ENCODE measurements around the gene AMIGO1. TPM values are rescaled to one million over a fixed set of nuclear protein-coding genes. Genes with fewer than 3 reads are reported as not detected.
A peak's percentile ranks its signal among the peaks of the same experiment; 100 is the strongest.

The AMIGO1 gene
- total RNA-seq, 1 experiment from 2014 or later, result 2.7 TPM

DNA sequence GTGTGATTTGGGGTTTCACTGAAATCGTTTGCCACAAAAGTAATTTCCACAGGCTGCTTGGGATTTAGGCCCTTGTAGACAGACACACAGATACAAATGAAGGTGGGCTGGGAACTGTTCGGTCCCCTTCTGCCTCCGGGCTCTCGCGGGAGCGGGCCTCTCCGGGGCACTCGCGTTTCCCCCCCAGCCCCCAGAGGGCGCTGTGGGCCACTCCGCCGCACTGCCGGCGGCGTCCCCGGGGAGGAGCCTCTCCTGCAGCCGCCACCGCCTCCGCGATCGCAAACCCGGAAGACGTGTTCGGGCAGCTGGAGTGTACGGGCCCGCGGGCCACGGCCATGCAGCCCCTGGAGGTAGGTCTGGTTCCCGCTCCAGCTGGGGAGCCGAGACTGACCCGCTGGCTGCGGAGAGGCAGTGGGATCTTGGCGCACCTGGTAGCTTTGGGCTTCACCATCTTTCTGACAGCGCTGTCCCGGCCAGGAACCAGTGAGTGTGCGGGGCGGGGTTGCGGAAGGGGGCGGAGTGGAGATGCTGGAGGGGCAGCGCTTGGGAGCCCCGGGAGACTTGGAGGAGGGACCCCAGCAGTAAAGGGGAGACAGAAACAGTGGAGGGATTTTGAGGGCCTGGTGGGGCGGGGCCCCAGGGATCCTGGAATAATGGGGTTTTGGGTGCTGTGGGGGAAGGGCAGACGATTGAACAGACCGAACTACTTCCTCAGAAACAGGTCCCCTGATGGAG lies 15.6 kb downstream of the AMIGO1 start, which contains the start of gene CYB561D1:
TSS of gene CYB561D1 (plus strand) at position 290 of the 735 bp plus-strand sequence. CDS start at position 336, 46 bp downstream.
- Histone ChIP-seq H3K4me1 (ENCODE audit: insufficient read depth, low read length) (peaks cover 12% of the 10 kb centered on the region; the same call in 1 of the 2 replicates), H4K20me1 (ENCODE audit: low read length) (no peaks in the 10 kb centered on the region), H3K9me2 (replicated peaks; ENCODE audit: low read length) (no peaks in the 10 kb centered on the region), H3K27ac (ENCODE audit: low read length) (no peak within 1 kb of the TSS), H3K9ac (ENCODE audit: low read length) (peak within 1 kb of the TSS; percentile 59), H3K36me3 (ENCODE audit: low read depth, low read length) (no peaks in the 10 kb centered on the region; the same call in 1 of the 2 replicates), H3K9me3 (ENCODE audit: low read length) (no peaks in the 10 kb centered on the region), H3K79me2 (ENCODE audit: low read length) (peaks cover 18% of the 10 kb centered on the region), H2AFZ (ENCODE audit: low read length) (peak within 1 kb of the TSS; percentile 73), H3K4me2 (ENCODE audit: low read length) (peak within 1 kb of the TSS; percentile 84), H3K4me3 (ENCODE audit: low read length) (peak within 1 kb of the TSS; percentile 80), H3K27me3 (ENCODE audit: low read length) (no peaks in the 10 kb centered on the region), H3F3A (ENCODE audit: low read length, unreplicated experiment) (no peaks in the 10 kb centered on the region)
- ATAC-seq, result peak; percentile 91
- DNase-seq, result peak; percentile 88
- ChIA-PET POLR2A (ENCODE audit: unreplicated experiment) (interaction anchor here (0.6 kb wide), 1 partner anchor 950 kb away, joined by 3 read pairs; no protein-coding TSS in a partner anchor), CTCF (interaction anchor here (0.5 to 1.6 kb wide), 4 partner anchors 20 to 848 kb away, joined by 3 to 10 read pairs (median 4); no protein-coding TSS in a partner anchor)
- no TSS peak for BruUV-seq (replicated peaks)
- intact Hi-C loops (cut with micrococcal nuclease), result no loop called here
- TF ChIP-seq, protein P1, sequence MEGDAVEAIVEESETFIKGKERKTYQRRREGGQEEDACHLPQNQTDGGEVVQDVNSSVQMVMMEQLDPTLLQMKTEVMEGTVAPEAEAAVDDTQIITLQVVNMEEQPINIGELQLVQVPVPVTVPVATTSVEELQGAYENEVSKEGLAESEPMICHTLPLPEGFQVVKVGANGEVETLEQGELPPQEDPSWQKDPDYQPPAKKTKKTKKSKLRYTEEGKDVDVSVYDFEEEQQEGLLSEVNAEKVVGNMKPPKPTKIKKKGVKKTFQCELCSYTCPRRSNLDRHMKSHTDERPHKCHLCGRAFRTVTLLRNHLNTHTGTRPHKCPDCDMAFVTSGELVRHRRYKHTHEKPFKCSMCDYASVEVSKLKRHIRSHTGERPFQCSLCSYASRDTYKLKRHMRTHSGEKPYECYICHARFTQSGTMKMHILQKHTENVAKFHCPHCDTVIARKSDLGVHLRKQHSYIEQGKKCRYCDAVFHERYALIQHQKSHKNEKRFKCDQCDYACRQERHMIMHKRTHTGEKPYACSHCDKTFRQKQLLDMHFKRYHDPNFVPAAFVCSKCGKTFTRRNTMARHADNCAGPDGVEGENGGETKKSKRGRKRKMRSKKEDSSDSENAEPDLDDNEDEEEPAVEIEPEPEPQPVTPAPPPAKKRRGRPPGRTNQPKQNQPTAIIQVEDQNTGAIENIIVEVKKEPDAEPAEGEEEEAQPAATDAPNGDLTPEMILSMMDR (conservative IDR thresholded peaks at IDR 0.05; ENCODE audit: low read depth, low read length), result peak; percentile 92
- TF ChIP-seq EZH2 (IDR thresholded peaks at IDR 0.05; ENCODE audit: low read length, unreplicated experiment), result no peak

DNA sequence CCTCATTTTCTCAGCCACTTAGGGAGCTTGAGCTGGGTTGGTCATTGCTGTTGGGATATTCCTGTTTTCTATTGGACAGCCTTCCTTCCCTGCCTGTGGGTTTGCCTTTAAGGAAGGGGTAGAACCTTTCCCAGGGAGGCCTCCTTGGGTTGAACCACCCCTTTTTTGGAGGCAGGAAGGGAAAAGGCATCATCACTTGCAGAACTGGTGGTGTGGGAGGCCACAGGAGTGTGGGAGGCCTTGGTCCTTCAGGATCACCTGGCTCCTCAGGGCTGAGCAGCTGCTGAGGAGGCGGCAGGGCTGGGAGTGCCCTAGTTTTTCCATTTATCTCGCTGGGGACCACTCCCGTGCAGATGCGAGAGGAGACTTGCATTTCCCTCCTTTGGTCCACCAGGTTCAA lies 16.3 kb downstream of the AMIGO1 start:
- H3K9me3 ChIP-seq (ENCODE audit: low read length), result no peaks in the 10 kb centered on the region
- POLR2A ChIA-PET (ENCODE audit: unreplicated experiment), result no interaction called here
- H3K4me1 ChIP-seq (ENCODE audit: insufficient read depth, low read length), result peaks cover 10% of the 10 kb centered on the region; the same call in 1 of the 2 replicates
- peaks cover 15% of the 10 kb centered on the region for H3K79me2 ChIP-seq (ENCODE audit: low read length)
- ATAC-seq, result no peak
- no peaks in the 10 kb centered on the region for H4K20me1 ChIP-seq (ENCODE audit: low read length)
- no peaks in the 10 kb centered on the region for H3K9me2 ChIP-seq (replicated peaks; ENCODE audit: low read length)
- no peaks in the 10 kb centered on the region for H3F3A ChIP-seq (ENCODE audit: low read length, unreplicated experiment)
- H3K36me3 ChIP-seq (ENCODE audit: low read depth, low read length), result no peaks in the 10 kb centered on the region; the same call in 1 of the 2 replicates
- H3K4me2 ChIP-seq (ENCODE audit: low read length), result peak overlapping the region; percentile 84; the same call in 1 of the 2 replicates
- no peaks in the 10 kb centered on the region for H3K27me3 ChIP-seq (ENCODE audit: low read length)
- H2AFZ ChIP-seq (ENCODE audit: low read length), result no peak overlapping the region
- BruUV-seq (replicated peaks), result no TSS peak
- H3K27ac ChIP-seq (ENCODE audit: low read length), result no peak overlapping the region
- intact Hi-C loops (cut with micrococcal nuclease), result no loop called here
- TF ChIP-seq, protein P1 (conservative IDR thresholded peaks at IDR 0.05; ENCODE audit: low read depth, low read length), result no peak
- TF ChIP-seq EZH2phosphoT487 (IDR thresholded peaks at IDR 0.05; ENCODE audit: borderline replicate concordance, low read length) (no peak), EZH2 (IDR thresholded peaks at IDR 0.05; ENCODE audit: low read length, unreplicated experiment) (no peak)
- DNase-seq, result no peak
- H3K9ac ChIP-seq (ENCODE audit: low read length), result no peak overlapping the region; the same call in 1 of the 2 replicates
- CTCF ChIA-PET, result interaction anchor here (0.7 to 1.6 kb wide), 2 partner anchors 25 to 39 kb away, joined by 5 to 10 read pairs; no protein-coding TSS in a partner anchor
- H3K4me3 ChIP-seq (ENCODE audit: low read length), result peak overlapping the region; percentile 80; the same call in 1 of the 2 replicates
